Stimulated activated naive B cell treated with anti-CD40 and anti-IgM and Interleukin-4, amounts not matched to agents 10 μg/mL and 1 μg/mL and 100 μg/mL, for 72 hours (primary cell): ENCODE data around the gene EPHA1.
A peak's percentile ranks its signal among the peaks of the same experiment; 100 is the strongest.
"Not testable (repeated sequence)": the region's sequence is repeated elsewhere in the genome, so short reads cannot be mapped to it uniquely, and the experiment has no call there.

ENCODE experiments used
- ATAC-seq, 2 donors: fragments of 150-1000 bp; cut with Tn5 transposase; replicated peaks; 2 replicates each; pipeline ENCODE4 v1.10.0; 2021; ENCODE audit warnings: moderate library complexity in 1 of 2
- DNase-seq: peaks from one replicate; pipeline ENCODE4 v3.0.0; 2021
- H3K27ac Mint-ChIP-seq: one replicate; pipeline ENCODE4 v1.8.0; 2022; ENCODE audit warnings: mild to moderate bottlenecking, mixed read lengths
- H3K27me3 Mint-ChIP-seq, 2 donors: one replicate each; pipeline ENCODE4 v1.8.0; 2022; ENCODE audit warnings: mixed read lengths in 2 of 2
- H3K36me3 Mint-ChIP-seq, 2 donors: one replicate each; pipeline ENCODE4 v1.8.0; 2022; ENCODE audit warnings: mixed read lengths in 2 of 2, mild to moderate bottlenecking in 1 of 2
- H3K4me1 Mint-ChIP-seq, 2 donors: one replicate each; pipeline ENCODE4 v1.8.0; 2022; ENCODE audit warnings: mixed read lengths in 2 of 2, mild to moderate bottlenecking in 1 of 2
- H3K4me3 Mint-ChIP-seq, 2 donors: one replicate each; pipeline ENCODE4 v1.8.0; 2022; ENCODE audit warnings: mild to moderate bottlenecking in 2 of 2, mixed read lengths in 2 of 2, moderate library complexity in 1 of 2
- H3K9me3 Mint-ChIP-seq, 2 donors: one replicate each; pipeline ENCODE4 v1.8.0; 2022; ENCODE audit warnings: mixed read lengths in 2 of 2, mild to moderate bottlenecking in 1 of 2

The EPHA1 gene

GRCh38 chr7:143443153-143443552 lies 34.5 kb upstream of the EPHA1 start, which contains the start of gene TAS2R60:
TSS of gene TAS2R60 (plus strand) at chr7:143443453. CDS start at chr7:143443453, 0 bp downstream.
- Mint-ChIP-seq H3K36me3 (no peaks in the 10 kb centered on the region), H3K9me3 (no peaks in the 10 kb centered on the region), H3K4me1 (no peaks in the 10 kb centered on the region), H3K27me3 (peaks cover 0 to 4% of the 10 kb centered on the region in 2 donors), H3K4me3 (no peak within 1 kb of the TSS), H3K27ac (no peak within 1 kb of the TSS)
- ATAC-seq, result no peak
- DNase-seq, result no peak

GRCh38 chr7:143439866-143440265 lies 31.2 kb upstream of the EPHA1 start:
- H3K4me3 Mint-ChIP-seq, result no peak overlapping the region
- no peak overlapping the region for H3K27ac Mint-ChIP-seq
- peaks cover 8 to 10% of the 10 kb centered on the region in 2 donors for H3K27me3 Mint-ChIP-seq
- peaks cover 2 to 7% of the 10 kb centered on the region in 2 donors for H3K4me1 Mint-ChIP-seq
- DNase-seq (no peak), ATAC-seq (no peak)
- no peaks in the 10 kb centered on the region for H3K36me3 Mint-ChIP-seq
- H3K9me3 Mint-ChIP-seq, result no peaks in the 10 kb centered on the region

DNA sequence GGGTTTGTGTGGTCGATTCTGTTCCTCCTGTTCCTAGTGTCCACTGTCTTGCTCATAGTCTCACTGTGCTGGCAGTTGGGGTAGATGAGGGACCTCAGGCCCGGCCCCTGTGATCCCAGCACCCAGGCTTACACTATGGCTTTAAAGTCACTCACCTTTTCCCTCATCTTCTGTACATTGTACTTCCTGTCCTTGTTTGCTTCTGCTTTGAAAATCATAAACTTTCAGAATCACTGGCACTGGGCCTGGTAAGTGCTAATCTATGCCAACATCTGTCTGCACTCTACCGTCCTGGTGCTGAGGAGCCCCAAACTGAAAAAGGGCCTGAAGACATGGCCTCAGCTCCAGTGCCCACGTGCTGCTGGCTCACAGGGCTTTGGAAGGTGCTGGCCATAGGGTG lies 28.9 kb upstream of the EPHA1 start:
- Mint-ChIP-seq H3K9me3 (no peaks in the 10 kb centered on the region), H3K4me3 (no peak overlapping the region), H3K4me1 (peaks cover 2 to 7% of the 10 kb centered on the region in 2 donors), H3K27ac (no peak overlapping the region), H3K36me3 (no peaks in the 10 kb centered on the region), H3K27me3 (peaks cover 8 to 10% of the 10 kb centered on the region in 2 donors)
- DNase-seq, result no peak
- ATAC-seq, result peak in 1 of 2 donors; percentile 21

- ATAC-seq (no peak), DNase-seq (no peak)
- H3K27me3 Mint-ChIP-seq, result peaks cover 13 to 14% of the 10 kb centered on the region in 2 donors
- H3K36me3 Mint-ChIP-seq, result no peaks in the 10 kb centered on the region
- no peaks in the 10 kb centered on the region for H3K9me3 Mint-ChIP-seq
- H3K27ac Mint-ChIP-seq, result no peak overlapping the region
- no peak overlapping the region for H3K4me3 Mint-ChIP-seq
- H3K4me1 Mint-ChIP-seq, result peaks cover 2 to 7% of the 10 kb centered on the region in 2 donors
Observed at GRCh38 chr7:143436325-143436946, 27.8 kb upstream of the EPHA1 start.

GRCh38 chr7:143435266-143435665 lies 26.6 kb upstream of the EPHA1 start:
- Mint-ChIP-seq H3K36me3 (no peaks in the 10 kb centered on the region), H3K4me3 (no peak overlapping the region), H3K27me3 (peaks cover 14 to 17% of the 10 kb centered on the region in 2 donors), H3K4me1 (peaks cover 2 to 7% of the 10 kb centered on the region in 2 donors), H3K27ac (no peak overlapping the region), H3K9me3 (no peaks in the 10 kb centered on the region)
- ATAC-seq, result no peak
- no peak for DNase-seq

GRCh38 chr7:143434660-143435059 lies 26.0 kb upstream of the EPHA1 start:
- Mint-ChIP-seq H3K36me3 (no peaks in the 10 kb centered on the region), H3K27me3 (peaks cover 14 to 23% of the 10 kb centered on the region in 2 donors), H3K27ac (no peak overlapping the region), H3K4me3 (no peak overlapping the region), H3K4me1 (peaks cover 2 to 7% of the 10 kb centered on the region in 2 donors), H3K9me3 (no peaks in the 10 kb centered on the region)
- ATAC-seq (no peak), DNase-seq (no peak)

- peaks cover 2 to 7% of the 10 kb centered on the region in 2 donors for H3K4me1 Mint-ChIP-seq
- no peak overlapping the region for H3K27ac Mint-ChIP-seq
- ATAC-seq, result no peak
- H3K4me3 Mint-ChIP-seq, result no peak overlapping the region
- H3K36me3 Mint-ChIP-seq, result no peaks in the 10 kb centered on the region
- H3K9me3 Mint-ChIP-seq, result no peaks in the 10 kb centered on the region
- H3K27me3 Mint-ChIP-seq, result peaks cover 14 to 22% of the 10 kb centered on the region in 2 donors
- no peak for DNase-seq
Observed at GRCh38 chr7:143433759-143434158, 25.1 kb upstream of the EPHA1 start.

DNA sequence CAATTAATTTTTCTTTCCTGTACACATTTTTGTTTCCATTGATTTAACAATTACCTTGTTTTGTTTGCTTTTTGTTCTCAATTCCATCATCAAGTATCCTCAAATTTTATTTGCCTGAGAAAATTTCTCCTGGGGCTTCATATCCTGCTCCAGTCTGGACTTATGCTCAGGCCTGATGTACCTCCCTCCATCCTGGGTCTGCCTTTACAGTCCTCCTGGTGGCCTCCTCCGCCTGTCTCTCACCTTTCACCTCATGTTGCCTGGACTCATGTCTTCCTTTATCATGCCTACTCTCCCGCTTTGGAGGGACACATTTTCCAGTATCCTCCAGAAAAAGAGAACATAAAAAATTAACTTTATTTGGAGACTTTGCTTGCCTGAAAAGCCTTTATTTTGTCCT lies 22.5 kb upstream of the EPHA1 start:
- Mint-ChIP-seq H3K4me3 (no peak overlapping the region), H3K9me3 (no peaks in the 10 kb centered on the region), H3K36me3 (no peaks in the 10 kb centered on the region), H3K4me1 (peaks cover 0 to 1% of the 10 kb centered on the region in 2 donors), H3K27me3 (peaks cover 9 to 19% of the 10 kb centered on the region in 2 donors), H3K27ac (no peak overlapping the region)
- ATAC-seq (no peak), DNase-seq (no peak)

DNA sequence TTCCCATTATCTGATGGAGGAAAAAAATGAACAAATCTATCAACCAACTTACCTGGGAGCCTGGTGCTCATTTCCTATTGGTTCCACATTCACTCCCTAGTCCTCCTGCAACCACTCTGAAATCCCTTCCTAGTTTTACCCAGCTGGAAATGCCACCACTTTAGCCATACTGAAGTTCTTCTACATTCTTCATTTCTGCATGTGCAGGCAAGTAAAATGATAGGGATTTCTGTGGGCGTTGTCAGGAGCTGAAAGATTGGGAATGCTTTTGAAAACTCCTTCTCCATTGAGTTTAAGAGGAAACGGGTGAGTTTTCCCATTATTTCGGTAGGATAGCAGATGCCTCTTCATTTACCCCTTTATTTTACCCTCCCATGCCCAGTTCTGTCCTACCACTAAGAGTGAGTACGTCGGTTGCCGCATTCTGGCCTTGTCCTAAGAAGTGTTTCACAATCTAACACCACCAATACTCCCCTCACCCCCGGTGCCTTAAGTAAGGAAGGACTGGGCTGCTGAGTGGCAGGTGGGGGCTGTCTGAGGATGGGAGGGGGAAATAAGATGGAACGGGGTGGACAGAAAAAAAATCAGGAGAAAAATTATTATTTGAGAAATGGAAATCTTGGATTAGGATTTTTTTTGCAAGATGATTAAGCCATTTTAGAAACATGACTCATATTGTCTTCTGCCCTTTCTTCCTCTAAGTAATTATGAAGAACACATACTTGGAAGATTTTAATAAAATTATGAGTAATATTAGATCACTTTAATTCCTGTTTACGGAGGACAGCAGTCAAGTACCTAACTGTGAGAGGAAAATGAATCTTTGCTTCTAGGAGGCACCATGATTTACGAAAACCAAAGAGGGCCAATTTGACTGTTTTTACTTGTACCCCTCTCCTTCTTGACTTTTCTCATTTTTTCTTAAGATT lies 21.4 kb upstream of the EPHA1 start:
- Mint-ChIP-seq H3K36me3 (no peaks in the 10 kb centered on the region), H3K4me3 (no peak overlapping the region), H3K27me3 (peaks cover 5 to 14% of the 10 kb centered on the region in 2 donors), H3K4me1 (no peaks in the 10 kb centered on the region), H3K9me3 (no peaks in the 10 kb centered on the region), H3K27ac (no peak overlapping the region)
- no peak for DNase-seq
- ATAC-seq, result no peak

DNA sequence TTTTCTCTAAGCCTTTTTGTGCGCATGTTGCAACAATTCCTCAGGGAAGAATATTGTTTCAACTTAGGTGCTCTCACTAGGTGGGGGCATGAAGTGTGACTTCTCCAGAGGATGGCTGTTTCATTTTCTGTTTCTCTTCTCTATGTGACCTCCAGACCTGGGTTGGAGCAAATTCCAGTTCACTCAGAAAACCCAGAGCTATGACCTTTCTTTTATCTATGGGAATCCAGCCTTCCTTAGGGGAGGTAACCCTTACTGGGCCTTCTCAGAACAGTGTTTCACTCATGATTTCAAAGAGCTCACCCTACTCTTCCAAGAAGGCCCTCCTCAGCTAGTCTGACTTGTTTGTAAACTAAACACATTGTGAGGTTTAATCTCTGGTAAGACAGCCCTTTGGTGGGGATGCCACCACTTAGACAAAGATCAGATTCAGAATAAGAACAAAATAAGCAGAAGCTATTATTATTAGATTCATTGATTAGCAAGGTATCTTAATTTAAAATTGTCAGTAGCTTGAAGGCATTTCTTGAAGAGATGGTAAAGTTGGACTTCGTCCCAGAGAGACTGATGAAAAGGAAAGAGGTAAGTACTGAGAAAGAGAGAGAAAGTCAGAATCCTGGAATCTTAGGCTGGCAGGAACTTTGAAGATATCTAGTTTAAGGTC lies 18.0 kb upstream of the EPHA1 start:
- Mint-ChIP-seq H3K27me3 (peaks cover 0 to 9% of the 10 kb centered on the region in 2 donors), H3K9me3 (no peaks in the 10 kb centered on the region), H3K36me3 (no peaks in the 10 kb centered on the region), H3K4me3 (no peak overlapping the region), H3K4me1 (no peaks in the 10 kb centered on the region), H3K27ac (peak overlapping the region; percentile 62)
- ATAC-seq (no peak), DNase-seq (no peak)

- not testable (repeated sequence) for DNase-seq, H3K36me3 Mint-ChIP-seq, ATAC-seq, H3K4me1 Mint-ChIP-seq, H3K9me3 Mint-ChIP-seq, H3K4me3 Mint-ChIP-seq, H3K27me3 Mint-ChIP-seq, H3K27ac Mint-ChIP-seq
Observed at GRCh38 chr7:143424476-143424875, 15.8 kb upstream of the EPHA1 start.

- DNase-seq (no peak), ATAC-seq (no peak)
- H3K27ac Mint-ChIP-seq, result no peak overlapping the region
- no peak overlapping the region for H3K4me3 Mint-ChIP-seq
- H3K36me3 Mint-ChIP-seq, result no peaks in the 10 kb centered on the region
- no peaks in the 10 kb centered on the region for H3K4me1 Mint-ChIP-seq
- H3K27me3 Mint-ChIP-seq, result peaks cover 20 to 26% of the 10 kb centered on the region in 2 donors
- H3K9me3 Mint-ChIP-seq, result peaks cover 0 to 3% of the 10 kb centered on the region in 2 donors
Observed at GRCh38 chr7:143422033-143422432, 13.4 kb upstream of the EPHA1 start.

DNA sequence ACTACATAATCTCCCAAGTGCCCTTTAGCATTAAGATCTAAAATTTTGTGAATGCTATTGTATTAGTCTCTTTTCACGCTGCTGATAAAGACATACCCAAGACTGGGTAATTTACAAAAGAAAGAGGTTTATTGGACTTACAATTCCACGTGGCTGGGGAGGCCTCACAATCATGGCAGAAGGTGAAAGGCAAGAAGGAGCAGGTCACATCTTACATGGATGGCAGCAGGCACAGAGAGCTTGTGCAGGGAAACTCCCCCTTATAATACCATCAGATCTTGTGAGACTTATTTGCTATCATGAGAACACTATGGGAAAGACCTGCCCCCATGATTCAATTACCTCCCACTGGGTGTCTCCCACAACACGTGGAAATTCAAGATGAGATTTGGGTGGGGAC lies 12.0 kb upstream of the EPHA1 start:
- H3K36me3 Mint-ChIP-seq, H3K27ac Mint-ChIP-seq, H3K4me1 Mint-ChIP-seq, H3K4me3 Mint-ChIP-seq, ATAC-seq, DNase-seq, H3K9me3 Mint-ChIP-seq: not testable (repeated sequence)
- H3K27me3 Mint-ChIP-seq, result peaks cover 26 to 33% of the 10 kb centered on the region in 2 donors

- no peak overlapping the region for H3K27ac Mint-ChIP-seq
- H3K9me3 Mint-ChIP-seq, result peaks cover 0 to 3% of the 10 kb centered on the region in 2 donors
- H3K27me3 Mint-ChIP-seq, result peaks cover 32 to 40% of the 10 kb centered on the region in 2 donors
- no peak for ATAC-seq
- no peaks in the 10 kb centered on the region for H3K4me1 Mint-ChIP-seq
- DNase-seq, result no peak
- no peaks in the 10 kb centered on the region for H3K36me3 Mint-ChIP-seq
- no peak overlapping the region for H3K4me3 Mint-ChIP-seq
Observed at GRCh38 chr7:143419880-143420279, 11.2 kb upstream of the EPHA1 start.
